ENCODE data around the gene PIGV. TPM values are rescaled to one million over a fixed set of nuclear protein-coding genes. Genes with fewer than 3 reads are reported as not detected.
"Not testable (repeated sequence)": the region's sequence is repeated elsewhere in the genome, so short reads cannot be mapped to it uniquely, and the experiment has no call there.

The PIGV gene
- total RNA-seq, 1 donor from 2014 or later, result 11.5 TPM

- Histone ChIP-seq H3K36me3 (ENCODE audit: control insufficient read depth, insufficient read depth, low read length) (peaks cover 1% of the 10 kb centered on the region), H3K4me3 (ENCODE audit: low read depth, low read length) (no peak overlapping the region), H3K27me3 (ENCODE audit: control insufficient read depth, insufficient read depth, low read length) (no peaks in the 10 kb centered on the region)
- DNase-seq (ENCODE audit: low read depth), result no peak
- TF ChIP-seq, protein P1, sequence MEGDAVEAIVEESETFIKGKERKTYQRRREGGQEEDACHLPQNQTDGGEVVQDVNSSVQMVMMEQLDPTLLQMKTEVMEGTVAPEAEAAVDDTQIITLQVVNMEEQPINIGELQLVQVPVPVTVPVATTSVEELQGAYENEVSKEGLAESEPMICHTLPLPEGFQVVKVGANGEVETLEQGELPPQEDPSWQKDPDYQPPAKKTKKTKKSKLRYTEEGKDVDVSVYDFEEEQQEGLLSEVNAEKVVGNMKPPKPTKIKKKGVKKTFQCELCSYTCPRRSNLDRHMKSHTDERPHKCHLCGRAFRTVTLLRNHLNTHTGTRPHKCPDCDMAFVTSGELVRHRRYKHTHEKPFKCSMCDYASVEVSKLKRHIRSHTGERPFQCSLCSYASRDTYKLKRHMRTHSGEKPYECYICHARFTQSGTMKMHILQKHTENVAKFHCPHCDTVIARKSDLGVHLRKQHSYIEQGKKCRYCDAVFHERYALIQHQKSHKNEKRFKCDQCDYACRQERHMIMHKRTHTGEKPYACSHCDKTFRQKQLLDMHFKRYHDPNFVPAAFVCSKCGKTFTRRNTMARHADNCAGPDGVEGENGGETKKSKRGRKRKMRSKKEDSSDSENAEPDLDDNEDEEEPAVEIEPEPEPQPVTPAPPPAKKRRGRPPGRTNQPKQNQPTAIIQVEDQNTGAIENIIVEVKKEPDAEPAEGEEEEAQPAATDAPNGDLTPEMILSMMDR (IDR thresholded peaks at IDR 0.05; ENCODE audit: insufficient read depth, low read length, poor library complexity, severe bottlenecking), result no peak
Measured at GRCh38 chr1:26844424-26845196, 56.9 kb downstream of the PIGV start.

DNA sequence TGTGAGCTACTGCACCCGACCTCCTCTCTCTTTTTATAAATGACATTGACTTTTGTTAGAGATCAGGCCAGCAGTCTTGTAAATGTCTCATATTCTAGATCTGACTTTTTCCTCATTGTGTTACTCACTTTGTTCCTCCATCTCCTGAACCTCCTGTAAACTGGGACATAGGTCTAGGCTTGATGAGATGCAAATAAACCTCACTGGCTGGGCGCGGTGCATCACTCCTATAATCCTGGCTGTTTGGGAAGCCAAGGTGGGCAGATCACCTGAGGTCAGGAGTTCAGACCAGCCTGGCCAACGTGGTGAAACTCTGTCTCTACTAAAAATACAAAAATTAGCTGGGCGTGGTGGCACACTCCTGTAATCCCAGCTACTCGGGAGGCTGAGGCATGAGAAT is 60.1 kb downstream of the PIGV start:
- DNase-seq (ENCODE audit: low read depth); H3K4me3 ChIP-seq (ENCODE audit: low read depth, low read length); H3K36me3 ChIP-seq (ENCODE audit: control insufficient read depth, insufficient read depth, low read length); H3K27me3 ChIP-seq (ENCODE audit: control insufficient read depth, insufficient read depth, low read length): not testable (repeated sequence)

Other genes starting within 250 kb of the PIGV start
- gene ARID1A, start 91.9 kb upstream of the PIGV start, total RNA-seq, result 43.7 and 63.1 TPM in 2 replicates
- gene ZDHHC18, start 38.7 kb downstream of the PIGV start, total RNA-seq, result 24.2 and 27.0 TPM in 2 replicates
- gene SFN, start 75.2 kb downstream of the PIGV start, total RNA-seq, result 85.8 and 89.0 TPM in 2 replicates
- 9.5 and 11.0 TPM in 2 replicates for gene GPN2, start 102.3 kb downstream of the PIGV start, total RNA-seq
- 12.1 and 16.2 TPM in 2 replicates for gene GPATCH3, start 112.5 kb downstream of the PIGV start, total RNA-seq
- not detected in 2 replicates for gene NR0B2, start 126.0 kb downstream of the PIGV start, total RNA-seq
- 102 and 123 TPM in 2 replicates for gene NUDC, start 133.8 kb downstream of the PIGV start, total RNA-seq
- gene KDF1, start 172.5 kb downstream of the PIGV start, total RNA-seq, result 10.3 and 11.0 TPM in 2 replicates
- 78.0 and 127 TPM in 2 replicates for gene TRNP1, start 205.7 kb downstream of the PIGV start, total RNA-seq
- 1.9 and 2.2 TPM in 2 replicates for gene TENT5B, start 224.9 kb downstream of the PIGV start, total RNA-seq